OCI-LY7 (cell line): Measurements from ENCODE around the gene PFN1. TPM values are rescaled to one million over a fixed set of nuclear protein-coding genes. Genes with fewer than 3 reads are reported as not detected.

ENCODE experiments used
- BruUV-seq: library from RNA; stranded (reverse); fragments of 400-500 nt; replicated peaks from 2 replicates; lab custom pipeline; 2021; lab: Mats Ljungman, UMichigan
- CTCF ChIA-PET: fragments of 300-600 bp; sonication (Branson Sonifier 250); formaldehyde crosslinking; loops from one replicate; lab custom pipeline; 2022; ENCODE audit warnings: antibody characterized with exemption; ENCODE audit not compliant: unreplicated experiment; lab: Charles Lee
- POLR2A ChIA-PET: fragments of 300-600 bp; sonication (Branson Sonifier 250); formaldehyde crosslinking; loops from one replicate; lab custom pipeline; 2022; ENCODE audit warnings: antibody characterized with exemption; lab: Charles Lee
- DNase-seq: peaks from one replicate; pipeline ENCODE4 v3.0.0-alpha.2; 2015; ENCODE audit warnings: low spot score
- H2AFZ ChIP-seq: fragments of 200-600 bp; sonication (generic), shearing (Covaris generic); 2 replicates; pipeline ENCODE4 v1.6.1; 2014; ENCODE audit warnings: mild to moderate bottlenecking, antibody characterized with exemption, low read length, moderate library complexity
- H3K27ac ChIP-seq: fragments of 200-600 bp; sonication (generic); 2 replicates; pipeline ENCODE4 v1.5.1; 2014; ENCODE audit warnings: mixed run types, low read depth, mild to moderate bottlenecking, moderate library complexity, low read length, inconsistent platforms; ENCODE audit not compliant: poor library complexity, severe bottlenecking
- H3K36me3 ChIP-seq: fragments of 200-600 bp; sonication (generic); 2 replicates; pipeline ENCODE4 v1.6.1; 2014; ENCODE audit warnings: mild to moderate bottlenecking, antibody characterized with exemption, low read length, moderate library complexity, mixed read lengths; ENCODE audit not compliant: insufficient read depth
- H3K4me1 ChIP-seq: fragments of 200-600 bp; sonication (generic); 2 replicates; pipeline ENCODE4 v1.5.1; 2014; ENCODE audit warnings: mild to moderate bottlenecking, low read length; ENCODE audit not compliant: insufficient read depth, poor library complexity, severe bottlenecking
- H3K4me2 ChIP-seq: fragments of 200-600 bp; sonication (generic); 2 replicates; pipeline ENCODE4 v1.6.1; 2014; ENCODE audit warnings: mild to moderate bottlenecking, low read length
- H3K4me3 ChIP-seq: fragments of 200-600 bp; sonication (generic); 2 replicates; pipeline ENCODE4 v1.5.1; 2014; ENCODE audit warnings: mild to moderate bottlenecking, low read depth, low read length; ENCODE audit not compliant: poor library complexity, severe bottlenecking
- H3K79me2 ChIP-seq: fragments of 200-600 bp; sonication (generic); 2 replicates; pipeline ENCODE4 v1.6.1; 2016; ENCODE audit warnings: low read depth, mild to moderate bottlenecking, low read length, moderate library complexity, mixed read lengths; ENCODE audit not compliant: insufficient read depth
- H3K9me2 ChIP-seq: fragments of 200-600 bp; sonication (generic); 2 replicates; pipeline ENCODE4 v1.6.1; 2016; ENCODE audit warnings: mild to moderate bottlenecking, low read length, mixed read lengths; ENCODE audit not compliant: insufficient read depth
- H3K9me3 ChIP-seq: fragments of 200-600 bp; sonication (generic); 2 replicates; pipeline ENCODE4 v1.6.1; 2014; ENCODE audit warnings: mild to moderate bottlenecking, mixed run types, low read length, mixed read lengths
- H4K20me1 ChIP-seq: fragments of 200-600 bp; sonication (generic); 2 replicates; pipeline ENCODE4 v1.6.1; 2014; ENCODE audit warnings: mild to moderate bottlenecking, antibody characterized with exemption, low read length, moderate library complexity, mixed read lengths; ENCODE audit not compliant: insufficient read depth
- CTCF ChIP-seq: fragments of 200-600 bp; sonication (generic); conservative IDR thresholded peaks from 2 replicates; pipeline ENCODE4 v1.5.1; 2014; ENCODE audit warnings: mild to moderate bottlenecking, antibody characterized with exemption, low read length, moderate library complexity, mixed read lengths
- EZH2phosphoT487 ChIP-seq: fragments of 200-600 bp; sonication (generic); IDR thresholded peaks from 2 replicates; pipeline ENCODE4 v1.6.1; 2018; ENCODE audit warnings: low read depth, borderline replicate concordance, mild to moderate bottlenecking, mixed run types, antibody characterized with exemption, low read length, moderate library complexity, mixed read lengths
- intact Hi-C: fragments of 100-400 bp; cut with micrococcal nuclease; formaldehyde crosslinking; loops from one replicate; pipeline ENCODE4 v1.10.0; 2022; ENCODE audit not compliant: unreplicated experiment
- total RNA-seq, 2 experiments: library from RNA; depleted of rRNA in 1 of 2; stranded (reverse); fragments of >200 nt in 1 of 2; shearing (Covaris generic) in 1 of 2; gene quantifications; 2 replicates each; pipeline ENCODE4 v1.2.3, GENCODE V29; 2014 to 2022

The PFN1 gene
- total RNA-seq, 2 experiments from 2014 or later = 1,053 TPM

GRCh38 chr17:4967539-4968485, 19.5 kb upstream of the PFN1 start, which contains the start of gene SPAG7:
SPAG7 (minus strand) TSS chr17:4967817; CDS start chr17:4967804, 13 bp downstream.
- Histone ChIP-seq H3K9me3 (no peaks in the 10 kb centered on the region), H4K20me1 (no peaks in the 10 kb centered on the region), H2AFZ (peak within 1 kb of the TSS; percentile 55), H3K9me2 (no peaks in the 10 kb centered on the region), H3K27ac (peak within 1 kb of the TSS; percentile 77), H3K4me1 (peaks cover 23% of the 10 kb centered on the region), H3K36me3 (peaks cover 25% of the 10 kb centered on the region), H3K4me3 (peak within 1 kb of the TSS; percentile 78), H3K4me2 (peak within 1 kb of the TSS; percentile 95), H3K79me2 (peaks cover 22% of the 10 kb centered on the region; the same call in 1 of the 2 replicates)
- no peak for TF ChIP-seq EZH2phosphoT487
- TF ChIP-seq CTCF = no peak
- POLR2A ChIA-PET = interaction anchor here (0.5 to 6.0 kb wide), 16 partner anchors 10 to 95 kb away, joined by 3 to 51 read pairs (median 4); partner anchors contain the start of genes CAMTA2, ENO3, PFN1 and RNF167
- DNase-seq = peak; percentile 97
- BruUV-seq = TSS peak; percentile 85
- CTCF ChIA-PET = interaction anchor here (0.6 to 1.6 kb wide), 3 partner anchors 16 to 22 kb away, joined by 3 to 6 read pairs (median 3); partner anchors contain the start of genes ENO3 and PFN1
- intact Hi-C loops = loop anchor here (1.0 to 5.0 kb wide), 2 partner anchors 19 to 49 kb away; no protein-coding TSS in a partner anchor

GRCh38 chr17:4966844-4967538, 18.7 kb upstream of the PFN1 start:
- Histone ChIP-seq H4K20me1 (no peaks in the 10 kb centered on the region), H3K4me2 (peak overlapping the region; percentile 95), H2AFZ (peak overlapping the region; percentile 55), H3K9me3 (no peaks in the 10 kb centered on the region), H3K4me1 (peaks cover 23% of the 10 kb centered on the region), H3K79me2 (peaks cover 22% of the 10 kb centered on the region; the same call in 1 of the 2 replicates), H3K36me3 (peaks cover 18% of the 10 kb centered on the region), H3K9me2 (no peaks in the 10 kb centered on the region), H3K4me3 (peak overlapping the region; percentile 78), H3K27ac (peak overlapping the region; percentile 77)
- TF ChIP-seq CTCF (no peak), EZH2phosphoT487 (no peak)
- intact Hi-C loops = loop anchor here (1.0 to 5.0 kb wide), 2 partner anchors 18 to 50 kb away; no protein-coding TSS in a partner anchor
- TSS peak; percentile 59 for BruUV-seq
- peak; percentile 98 for DNase-seq
- CTCF ChIA-PET = interaction anchor here (0.6 to 1.6 kb wide), 3 partner anchors 16 to 22 kb away, joined by 3 to 6 read pairs (median 3); partner anchors contain the start of genes ENO3 and PFN1
- POLR2A ChIA-PET = interaction anchor here (0.5 to 6.0 kb wide), 14 partner anchors 10 to 96 kb away, joined by 3 to 51 read pairs (median 4); partner anchors contain the start of genes ENO3, PFN1, RNF167 and SLC25A11
